Measurements from ENCODE around the gene PDE4B.

DNA sequence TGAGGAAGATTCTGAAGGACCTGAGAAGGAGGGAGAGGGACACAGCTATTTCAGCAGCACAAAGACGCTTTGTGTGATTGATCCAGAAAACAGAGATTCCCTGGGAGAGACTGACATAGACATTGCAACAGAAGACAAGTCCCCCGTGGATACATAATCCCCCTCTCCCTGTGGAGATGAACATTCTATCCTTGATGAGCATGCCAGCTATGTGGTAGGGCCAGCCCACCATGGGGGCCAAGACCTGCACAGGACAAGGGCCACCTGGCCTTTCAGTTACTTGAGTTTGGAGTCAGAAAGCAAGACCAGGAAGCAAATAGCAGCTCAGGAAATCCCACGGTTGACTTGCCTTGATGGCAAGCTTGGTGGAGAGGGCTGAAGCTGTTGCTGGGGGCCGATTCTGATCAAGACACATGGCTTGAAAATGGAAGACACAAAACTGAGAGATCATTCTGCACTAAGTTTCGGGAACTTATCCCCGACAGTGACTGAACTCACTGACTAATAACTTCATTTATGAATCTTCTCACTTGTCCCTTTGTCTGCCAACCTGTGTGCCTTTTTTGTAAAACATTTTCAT is 579.9 kb downstream of the PDE4B start:
- TF ChIP-seq, protein P1, sequence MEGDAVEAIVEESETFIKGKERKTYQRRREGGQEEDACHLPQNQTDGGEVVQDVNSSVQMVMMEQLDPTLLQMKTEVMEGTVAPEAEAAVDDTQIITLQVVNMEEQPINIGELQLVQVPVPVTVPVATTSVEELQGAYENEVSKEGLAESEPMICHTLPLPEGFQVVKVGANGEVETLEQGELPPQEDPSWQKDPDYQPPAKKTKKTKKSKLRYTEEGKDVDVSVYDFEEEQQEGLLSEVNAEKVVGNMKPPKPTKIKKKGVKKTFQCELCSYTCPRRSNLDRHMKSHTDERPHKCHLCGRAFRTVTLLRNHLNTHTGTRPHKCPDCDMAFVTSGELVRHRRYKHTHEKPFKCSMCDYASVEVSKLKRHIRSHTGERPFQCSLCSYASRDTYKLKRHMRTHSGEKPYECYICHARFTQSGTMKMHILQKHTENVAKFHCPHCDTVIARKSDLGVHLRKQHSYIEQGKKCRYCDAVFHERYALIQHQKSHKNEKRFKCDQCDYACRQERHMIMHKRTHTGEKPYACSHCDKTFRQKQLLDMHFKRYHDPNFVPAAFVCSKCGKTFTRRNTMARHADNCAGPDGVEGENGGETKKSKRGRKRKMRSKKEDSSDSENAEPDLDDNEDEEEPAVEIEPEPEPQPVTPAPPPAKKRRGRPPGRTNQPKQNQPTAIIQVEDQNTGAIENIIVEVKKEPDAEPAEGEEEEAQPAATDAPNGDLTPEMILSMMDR (IDR thresholded peaks at IDR 0.05) = no peak
- TF ChIP-seq POLR2A (IDR thresholded peaks at IDR 0.05) = no peak
- no peak for TF ChIP-seq POLR2AphosphoS5 (IDR thresholded peaks at IDR 0.05; ENCODE audit: insufficient read depth in 1 of 2, low read depth in 1 of 2)

All from vagina (tissue), 2 donors.